AG04449 (cell line): ENCODE data around the gene TMEM245.
A peak's percentile ranks its signal among the peaks of the same experiment; 100 is the strongest.

Source experiments
- CTCF ChIA-PET: fragments of 350-600 bp; formaldehyde crosslinking; extraction: SDS; loops from one replicate; lab custom pipeline; 2021; ENCODE audit warnings: antibody characterized with exemption; lab: Yijun Ruan, JAX
- POLR2A ChIA-PET: fragments of 400-600, 350-600 bp; formaldehyde crosslinking; extraction: SDS; loops from one replicate; lab custom pipeline; 2020; ENCODE audit warnings: antibody characterized with exemption, inconsistent platforms; lab: Yijun Ruan, JAX
- DNase-seq: peaks from one replicate; pipeline ENCODE4 v3.0.0-alpha.2; 2010; ENCODE audit warnings: low read depth, low spot score
- H3K4me3 ChIP-seq: 2 replicates; pipeline ENCODE4 v1.5.1; 2011; ENCODE audit warnings: low read depth, mild to moderate bottlenecking, control low read depth, low read length
- CTCF ChIP-seq: IDR thresholded peaks from one replicate; pipeline ENCODE4 v1.5.1; 2011; ENCODE audit warnings: mild to moderate bottlenecking, moderate library complexity, low read length, control low read depth, inconsistent platforms; ENCODE audit not compliant: insufficient read depth; ENCODE audit errors: missing control alignments

The TMEM245 gene

GRCh38 chr9:109036744-109037680 is 82.7 kb downstream of the TMEM245 start:
- no peak overlapping the region for H3K4me3 ChIP-seq
- no peak for DNase-seq
- ChIA-PET POLR2A (no interaction called here), CTCF (interaction anchor here (0.9 to 1.3 kb wide), 2 partner anchors 14 to 285 kb away, joined by 3 to 4 read pairs; no protein-coding TSS in a partner anchor)
- no peak for TF ChIP-seq CTCF

- ChIA-PET POLR2A (no interaction called here), CTCF (interaction anchor here (0.9 kb wide), 1 partner anchor 286 kb away, joined by 4 read pairs; no protein-coding TSS in a partner anchor)
- DNase-seq, result peak; percentile 63
- no peak for TF ChIP-seq CTCF
- H3K4me3 ChIP-seq, result no peak overlapping the region
Observed at GRCh38 chr9:109035684-109036423, 83.9 kb downstream of the TMEM245 start.

GRCh38 chr9:109033941-109034700 is 85.6 kb downstream of the TMEM245 start:
- H3K4me3 ChIP-seq, result no peak overlapping the region
- ChIA-PET CTCF (interaction anchor here (0.7 to 1.7 kb wide), 6 partner anchors 9 to 80 kb away, joined by 3 to 5 read pairs (median 3); no protein-coding TSS in a partner anchor), POLR2A (interaction anchor here (0.7 kb wide), 1 partner anchor 13 kb away, joined by 3 read pairs; no protein-coding TSS in a partner anchor)
- no peak for TF ChIP-seq CTCF
- no peak for DNase-seq

GRCh38 chr9:109031241-109031640 is 88.5 kb downstream of the TMEM245 start:
- no peak overlapping the region for H3K4me3 ChIP-seq
- TF ChIP-seq CTCF, result no peak
- DNase-seq, result no peak
- CTCF ChIA-PET, result no interaction called here
- POLR2A ChIA-PET, result no interaction called here

GRCh38 chr9:109030426-109030825 is 89.3 kb downstream of the TMEM245 start:
- H3K4me3 ChIP-seq, result no peak overlapping the region
- no peak for TF ChIP-seq CTCF
- no peak for DNase-seq
- ChIA-PET CTCF (no interaction called here), POLR2A (no interaction called here)
